ENCODE measurements around the gene AS3MT.

Gene AS3MT

DNA sequence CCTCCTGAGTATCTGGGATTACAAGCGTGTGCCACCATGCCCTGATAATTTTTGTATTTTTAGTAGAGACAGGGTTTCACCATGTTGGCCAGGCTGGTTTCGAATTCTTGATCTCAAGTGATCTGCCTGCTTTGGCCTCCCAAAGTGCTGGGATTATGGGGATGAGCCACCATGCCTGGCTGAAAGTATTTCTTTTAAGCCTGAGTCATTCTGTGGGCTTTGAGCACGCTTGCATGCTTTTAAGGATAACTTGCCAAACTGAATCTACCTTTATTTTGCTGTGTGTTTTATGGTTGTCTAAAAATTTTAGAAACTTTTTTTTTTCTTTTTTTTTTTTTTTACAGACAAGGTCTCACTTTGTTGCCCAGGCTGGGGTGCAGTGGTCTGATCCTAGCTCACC lies 82.0 kb downstream of the AS3MT start:
- FAIRE-seq (no peak), DNase-seq (ENCODE audit: extremely low spot score, insufficient read length, low read depth) (no peak)

All from GM18507 (cell line).